GM08714 (cell line): ENCODE data around the gene DNPH1.

ENCODE experiments used
- H3K4me3 ChIP-seq: fragments of 200-500 bp; sonication (Bioruptor generic); 2 replicates; pipeline ENCODE4 v1.5.1; 2014; ENCODE audit warnings: mild to moderate bottlenecking, low read length, inconsistent platforms
- ZNF274 ChIP-seq: IDR thresholded peaks from 2 replicates; pipeline ENCODE4 v1.6.1; 2012; ENCODE audit warnings: mild to moderate bottlenecking, low read depth, low read length

Gene DNPH1

GRCh38 chr6:43258180-43258579 is 28.9 kb upstream of the DNPH1 start:
- no peak for TF ChIP-seq ZNF274
- H3K4me3 ChIP-seq, result no peak overlapping the region

- TF ChIP-seq ZNF274, result no peak
- H3K4me3 ChIP-seq, result no peak overlapping the region
Observed at GRCh38 chr6:43257367-43258145, 28.3 kb upstream of the DNPH1 start.

GRCh38 chr6:43256670-43257366 is 27.5 kb upstream of the DNPH1 start:
- H3K4me3 ChIP-seq, result no peak overlapping the region
- TF ChIP-seq ZNF274, result no peak

- no peak for TF ChIP-seq ZNF274
- H3K4me3 ChIP-seq, result no peak overlapping the region
Observed at GRCh38 chr6:43255408-43256054, 26.2 kb upstream of the DNPH1 start.

GRCh38 chr6:43254846-43255245 is 25.6 kb upstream of the DNPH1 start:
- no peak overlapping the region for H3K4me3 ChIP-seq
- no peak for TF ChIP-seq ZNF274

- H3K4me3 ChIP-seq, result no peak overlapping the region
- no peak for TF ChIP-seq ZNF274
Observed at GRCh38 chr6:43254138-43254817, 25.0 kb upstream of the DNPH1 start.

- no peak overlapping the region for H3K4me3 ChIP-seq
- no peak for TF ChIP-seq ZNF274
Observed at GRCh38 chr6:43253401-43253800, 24.1 kb upstream of the DNPH1 start.

GRCh38 chr6:43250992-43251373 is 21.7 kb upstream of the DNPH1 start:
- no peak for TF ChIP-seq ZNF274
- no peak overlapping the region for H3K4me3 ChIP-seq

GRCh38 chr6:43248791-43249190 is 19.5 kb upstream of the DNPH1 start:
- TF ChIP-seq ZNF274, result no peak
- no peak overlapping the region for H3K4me3 ChIP-seq

- H3K4me3 ChIP-seq, result no peak overlapping the region
Observed at GRCh38 chr6:43248101-43248500, 18.8 kb upstream of the DNPH1 start.

GRCh38 chr6:43247114-43247999 is 18.1 kb upstream of the DNPH1 start:
- peak overlapping the region; percentile 60; the same call in 1 of the 2 replicates for H3K4me3 ChIP-seq
- TF ChIP-seq ZNF274, result no peak

More at GRCh38 chr6:43248101-43248500, 18.8 kb upstream of the DNPH1 start:
- no peak for TF ChIP-seq ZNF274

GRCh38 chr6:43246301-43247113 is 17.2 kb upstream of the DNPH1 start:
- peak overlapping the region; percentile 60; the same call in 1 of the 2 replicates for H3K4me3 ChIP-seq
- no peak for TF ChIP-seq ZNF274
